Islet precursor cell (in vitro differentiated cells): ENCODE data around the gene TJAP1.
"Not testable (repeated sequence)": the region's sequence is repeated elsewhere in the genome, so short reads cannot be mapped to it uniquely, and the experiment has no call there.

Experiments used
- DNase-seq: peaks from one replicate; pipeline ENCODE4 v3.0.0-alpha.2; 2018

TJAP1 gene

GRCh38 chr6:43539409-43539808 lies 62.0 kb downstream of the TJAP1 start:
- not testable (repeated sequence) for DNase-seq

- no peak for DNase-seq
Measured at GRCh38 chr6:43540507-43540906, 63.1 kb downstream of the TJAP1 start.

- DNase-seq = no peak
Measured at GRCh38 chr6:43541774-43542471, 64.6 kb downstream of the TJAP1 start.

- DNase-seq = no peak
Measured at GRCh38 chr6:43544461-43544860, 67.1 kb downstream of the TJAP1 start.

- DNase-seq = no peak
Measured at GRCh38 chr6:43547222-43547621, 69.9 kb downstream of the TJAP1 start.
